Transverse colon (tissue), 4 donors: ENCODE data around the gene ZNF497. TPM values are rescaled to one million over a fixed set of nuclear protein-coding genes. Genes with fewer than 3 reads are reported as not detected.

Experiments used
- DNase-seq: peaks from one replicate; pipeline ENCODE4 v3.0.0-alpha.2; 2019
- H3K27ac ChIP-seq, 4 donors: fragments of 200-600 bp; sonication (generic); 2 replicates each; pipeline ENCODE4 v1.5.1; 2016 to 2018; ENCODE audit warnings: inconsistent platforms in 4 of 4
- H3K27me3 ChIP-seq: fragments of 200-600 bp; sonication (generic); 2 replicates; pipeline ENCODE4 v1.5.1; 2017; ENCODE audit warnings: inconsistent platforms
- H3K36me3 ChIP-seq, 4 donors: fragments of 200-600 bp; sonication (generic); 2 replicates each; pipeline ENCODE4 v1.5.1; 2017 to 2019; ENCODE audit warnings: inconsistent platforms in 4 of 4
- H3K4me1 ChIP-seq, 4 donors: fragments of 200-600 bp; sonication (generic); 2 replicates each; pipeline ENCODE4 v1.5.1; 2017 to 2020; ENCODE audit warnings: inconsistent platforms in 4 of 4
- H3K4me3 ChIP-seq, 4 donors: fragments of 200-600 bp; sonication (generic); 1 replicate in 1 of 4; 2 replicates in 3 of 4; pipeline versions ENCODE4 v1.5.1 to v1.6.1; 2017 to 2019; ENCODE audit warnings: inconsistent platforms in 4 of 4
- H3K9me3 ChIP-seq, 2 donors: fragments of 200-600 bp; sonication (generic); 2 replicates each; pipeline ENCODE4 v1.5.1; 2017 to 2019; ENCODE audit warnings: inconsistent platforms in 2 of 2
- EP300 ChIP-seq: sonication (generic); formaldehyde crosslinking; IDR thresholded peaks from one replicate; pipeline ENCODE4 v1.6.1; 2017; ENCODE audit warnings: antibody characterized with exemption, low read depth
- POLR2A ChIP-seq: fragments of 450-650 bp; IDR thresholded peaks from one replicate; pipeline ENCODE4 v1.6.1; 2016; ENCODE audit warnings: antibody characterized with exemption, mild to moderate bottlenecking, moderate library complexity
- POLR2AphosphoS5 ChIP-seq, 3 donors: sonication (generic); formaldehyde crosslinking; IDR thresholded peaks; one replicate each; pipeline ENCODE4 v1.6.1; 2016; ENCODE audit warnings: antibody characterized with exemption in 3 of 3
- WGBS, 2 donors: methylation state at CpG; one replicate each; pipeline ENCODE4 v1.1.5; 2018; ENCODE audit warnings: low coverage in 1 of 2; 5-methylcytosine and 5-hydroxymethylcytosine counted together
- in situ Hi-C, 4 donors: fragments of 200-750 bp; cut with MboI; loops; one replicate each; pipeline versions ENCODE4 v1.15.0 to v1.15.1; 2017; ENCODE audit warnings: low sequenced_read_pairs in 3 of 4, low pct_ligation_motif_present in 1 of 4, low pct_unique_long_range_greater_than_20kb in 1 of 4
- intact Hi-C: fragments of 100-400 bp; cut with DNase I; formaldehyde crosslinking; loops from one replicate; pipeline ENCODE4 v1.15.1; 2023; ENCODE audit warnings: low total_unique reads
- total RNA-seq, 4 donors: library from RNA; depleted of rRNA; stranded (reverse); fragments of >200 nt; gene quantifications; one replicate each; pipeline ENCODE4 v1.1.0, GENCODE V29; 2016
- TF ChIP-seq, protein P1 (sequence below), 5 experiments: fragments of 200-600 bp in 3 of 5; fragments of 450-650 bp in 2 of 5; sonication (generic) in 3 of 5; IDR thresholded peaks; 1 replicate in 2 of 5; 2 replicates in 3 of 5; pipeline ENCODE4 v1.5.1; 2016 to 2017; ENCODE audit warnings: antibody characterized with exemption in 5 of 5, inconsistent platforms in 3 of 5, mild to moderate bottlenecking in 2 of 5, moderate library complexity in 1 of 5

The ZNF497 gene
- total RNA-seq, 4 donors from 2014 or later: 1.3 to 19.3 (median 4.2) TPM

DNA sequence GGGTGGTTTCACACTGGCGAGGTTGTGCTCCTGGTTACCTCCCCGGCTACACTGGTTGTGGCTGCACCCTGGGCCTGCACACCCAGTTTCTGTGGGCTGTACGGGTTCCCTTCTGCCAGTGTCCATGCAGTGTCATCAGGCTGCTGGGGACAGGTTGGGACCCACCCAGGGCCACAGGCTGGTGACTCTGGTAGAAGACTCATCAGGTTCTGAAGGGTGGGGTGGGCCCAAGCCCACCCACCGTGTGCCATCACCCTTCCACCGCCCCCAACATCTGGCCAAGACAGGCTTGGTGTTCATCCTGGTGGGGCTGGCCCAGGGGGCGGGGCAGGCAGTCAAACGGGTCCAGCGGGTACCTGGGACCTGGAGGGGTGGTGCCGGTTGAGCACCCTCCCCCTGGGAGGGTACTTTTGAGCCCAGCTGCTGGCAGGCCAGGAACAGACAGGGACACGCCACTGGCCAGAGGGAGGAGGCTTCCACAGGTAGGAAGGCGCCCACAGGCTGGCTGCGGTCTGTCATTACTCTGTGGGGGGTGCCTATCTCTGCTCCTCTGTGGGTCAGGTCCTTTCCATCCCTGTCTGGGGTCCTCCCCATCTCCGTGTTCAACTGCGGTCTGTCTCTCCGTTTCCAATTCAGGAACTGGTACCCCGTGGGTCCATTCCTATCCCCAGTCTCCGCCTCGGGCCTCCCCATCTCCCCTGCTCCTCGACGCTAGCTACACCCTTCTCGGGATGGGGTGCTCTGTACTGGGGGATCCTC lies 32.8 kb upstream of the ZNF497 start, which contains the start of gene RNF225:
Gene RNF225 (plus strand): TSS at position 437 of the 759 bp plus-strand sequence. CDS start 434 bp downstream, outside the sequence.
- Histone ChIP-seq H3K36me3 (peaks cover 0 to 40% (median 5%) of the 10 kb centered on the region in 4 donors), H3K9me3 (no peaks in the 10 kb centered on the region), H3K4me1 (peaks cover 2 to 21% (median 9%) of the 10 kb centered on the region in 4 donors), H3K4me3 (peak within 1 kb of the TSS in 1 of 4 donors; percentile 21), H3K27me3 (peaks cover 29% of the 10 kb centered on the region), H3K27ac (no peak within 1 kb of the TSS)
- intact Hi-C loops (no loop called here), in situ Hi-C loops (no loop called here)
- WGBS, 2 donors: 41% methylated on average over 21 of the region's 21 CpGs; no CpG with 5 or more reads in 1 of the 2 donors
- peak; percentile 50 for DNase-seq
- peak; percentile 24 for TF ChIP-seq POLR2A
- TF ChIP-seq POLR2AphosphoS5 (IDR thresholded peaks at IDR 0.05): no peak
- no peak for TF ChIP-seq EP300
- TF ChIP-seq, protein P1, sequence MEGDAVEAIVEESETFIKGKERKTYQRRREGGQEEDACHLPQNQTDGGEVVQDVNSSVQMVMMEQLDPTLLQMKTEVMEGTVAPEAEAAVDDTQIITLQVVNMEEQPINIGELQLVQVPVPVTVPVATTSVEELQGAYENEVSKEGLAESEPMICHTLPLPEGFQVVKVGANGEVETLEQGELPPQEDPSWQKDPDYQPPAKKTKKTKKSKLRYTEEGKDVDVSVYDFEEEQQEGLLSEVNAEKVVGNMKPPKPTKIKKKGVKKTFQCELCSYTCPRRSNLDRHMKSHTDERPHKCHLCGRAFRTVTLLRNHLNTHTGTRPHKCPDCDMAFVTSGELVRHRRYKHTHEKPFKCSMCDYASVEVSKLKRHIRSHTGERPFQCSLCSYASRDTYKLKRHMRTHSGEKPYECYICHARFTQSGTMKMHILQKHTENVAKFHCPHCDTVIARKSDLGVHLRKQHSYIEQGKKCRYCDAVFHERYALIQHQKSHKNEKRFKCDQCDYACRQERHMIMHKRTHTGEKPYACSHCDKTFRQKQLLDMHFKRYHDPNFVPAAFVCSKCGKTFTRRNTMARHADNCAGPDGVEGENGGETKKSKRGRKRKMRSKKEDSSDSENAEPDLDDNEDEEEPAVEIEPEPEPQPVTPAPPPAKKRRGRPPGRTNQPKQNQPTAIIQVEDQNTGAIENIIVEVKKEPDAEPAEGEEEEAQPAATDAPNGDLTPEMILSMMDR (IDR thresholded peaks at IDR 0.05): no peak

DNA sequence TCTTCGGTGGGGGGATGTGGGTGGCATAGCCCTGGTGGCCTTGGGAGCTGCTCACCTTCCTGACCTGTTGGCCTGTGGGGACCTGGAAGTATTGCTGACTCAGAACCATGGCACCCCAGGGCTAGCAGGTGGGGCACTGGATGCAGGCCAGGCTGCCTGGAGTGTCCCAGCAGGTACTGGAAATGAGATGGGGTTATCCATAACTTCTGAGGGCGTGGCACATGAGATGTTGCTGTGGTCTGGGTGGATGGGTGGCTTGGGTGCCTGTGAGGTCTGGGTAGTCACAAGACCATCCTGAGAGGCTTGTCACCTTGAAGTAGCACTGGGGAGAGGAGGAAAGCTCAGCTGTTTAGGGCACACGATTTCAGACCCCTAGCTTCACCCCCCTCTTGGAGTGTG lies 32.3 kb upstream of the ZNF497 start:
- in situ Hi-C loops (no loop called here), intact Hi-C loops (no loop called here)
- 81% methylated on average over 3 of the region's 3 CpGs; no CpG with 5 or more reads in 1 of the 2 donors for WGBS, 2 donors
- Histone ChIP-seq H3K4me3 (no peak overlapping the region), H3K4me1 (peaks cover 0 to 19% (median 7%) of the 10 kb centered on the region in 4 donors), H3K36me3 (peaks cover 0 to 40% (median 5%) of the 10 kb centered on the region in 4 donors), H3K9me3 (no peaks in the 10 kb centered on the region), H3K27ac (no peak overlapping the region), H3K27me3 (peaks cover 29% of the 10 kb centered on the region)
- no peak for DNase-seq
- TF ChIP-seq, protein P1 (IDR thresholded peaks at IDR 0.05): no peak
- no peak for TF ChIP-seq POLR2A
- no peak for TF ChIP-seq POLR2AphosphoS5 (IDR thresholded peaks at IDR 0.05)
- TF ChIP-seq EP300: no peak

DNA sequence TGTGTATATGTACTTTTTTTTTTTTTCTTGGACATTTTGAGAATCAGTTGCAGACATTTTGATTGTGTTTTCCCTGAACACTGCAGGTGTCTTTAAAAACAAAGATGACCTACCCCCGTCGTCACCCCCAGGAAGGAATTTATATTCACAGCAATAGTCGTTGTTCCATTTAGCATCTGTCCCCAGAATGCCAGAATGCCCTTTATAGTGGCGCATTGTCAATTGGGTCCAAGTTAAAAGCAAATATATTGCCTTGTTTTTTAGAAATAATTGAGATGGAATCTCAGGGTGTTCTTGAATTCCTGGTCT lies 31.1 kb upstream of the ZNF497 start:
- no peak for DNase-seq
- TF ChIP-seq POLR2A (no peak), EP300 (no peak), POLR2AphosphoS5 (IDR thresholded peaks at IDR 0.05) (no peak)
- TF ChIP-seq, protein P1 (IDR thresholded peaks at IDR 0.05): no peak
- WGBS, 2 donors: 83 to 100% methylated on average over 1 to 4 of the region's 4 CpGs
- Histone ChIP-seq H3K9me3 (no peaks in the 10 kb centered on the region), H3K4me1 (peaks cover 0 to 26% (median 7%) of the 10 kb centered on the region in 4 donors), H3K4me3 (no peak overlapping the region), H3K36me3 (peaks cover 0 to 44% (median 8%) of the 10 kb centered on the region in 4 donors), H3K27me3 (peaks cover 29% of the 10 kb centered on the region), H3K27ac (no peak overlapping the region)
- intact Hi-C loops: no loop called here
- in situ Hi-C loops: no loop called here

- Histone ChIP-seq H3K27ac (no peak overlapping the region), H3K27me3 (peaks cover 27% of the 10 kb centered on the region), H3K4me3 (no peak overlapping the region), H3K4me1 (peaks cover 3 to 29% (median 10%) of the 10 kb centered on the region in 4 donors), H3K9me3 (no peaks in the 10 kb centered on the region), H3K36me3 (peaks cover 0 to 44% (median 8%) of the 10 kb centered on the region in 4 donors)
- WGBS, 2 donors: 92 to 100% methylated on average over 1 to 26 of the region's 26 CpGs
- in situ Hi-C loops (no loop called here), intact Hi-C loops (no loop called here)
- TF ChIP-seq POLR2AphosphoS5 (IDR thresholded peaks at IDR 0.05) (no peak), POLR2A (no peak), EP300 (no peak)
- TF ChIP-seq, protein P1 (IDR thresholded peaks at IDR 0.05): no peak
- DNase-seq: no peak
Observed at GRCh38 chr19:58392945-58393724, 30.6 kb upstream of the ZNF497 start.
